GM19467 (cell line): ENCODE data around the gene TRIM41.
"Not testable (repeated sequence)": the region's sequence is repeated elsewhere in the genome, so short reads cannot be mapped to it uniquely, and the experiment has no call there.

Experiments
- ATAC-seq: cut with Tn5 transposase; IDR thresholded peaks from one replicate; pipeline ENCODE4 v1.9.1; 2021; ENCODE audit warnings: mild to moderate bottlenecking, moderate library complexity; ENCODE audit not compliant: unreplicated experiment

The TRIM41 gene

GRCh38 chr5:181246276-181247049, 23.4 kb downstream of the TRIM41 start:
- ATAC-seq: peak; percentile 40

GRCh38 chr5:181248277-181248676, 25.2 kb downstream of the TRIM41 start:
- no peak for ATAC-seq

- ATAC-seq: no peak
These were observed 32.2 kb downstream of the TRIM41 start for GRCh38 chr5:181255276-181255675.

GRCh38 chr5:181255836-181256578, 32.9 kb downstream of the TRIM41 start:
- no peak for ATAC-seq

- no peak for ATAC-seq
These were observed 35.5 kb downstream of the TRIM41 start for GRCh38 chr5:181258576-181258975.

GRCh38 chr5:181259283-181259682, 36.2 kb downstream of the TRIM41 start:
- ATAC-seq: no peak

GRCh38 chr5:181259974-181260719, 37.1 kb downstream of the TRIM41 start:
- no peak for ATAC-seq

GRCh38 chr5:181260720-181261319, 37.7 kb downstream of the TRIM41 start, which contains the start of gene TRIM52:
TRIM52 (minus strand) TSS chr5:181261143; CDS start chr5:181260813, 330 bp downstream.
- ATAC-seq: peak; percentile 81

GRCh38 chr5:181261320-181262049, 38.4 kb downstream of the TRIM41 start:
- ATAC-seq: peak; percentile 49

GRCh38 chr5:181263633-181264032, 40.6 kb downstream of the TRIM41 start:
- ATAC-seq: no peak

- ATAC-seq: no peak
These were observed 42.1 kb downstream of the TRIM41 start for GRCh38 chr5:181265092-181265671.

- ATAC-seq: not testable (repeated sequence)
These were observed 44.3 kb downstream of the TRIM41 start for GRCh38 chr5:181267291-181267904.

GRCh38 chr5:181267907-181268306, 44.8 kb downstream of the TRIM41 start:
- ATAC-seq: not testable (repeated sequence)

GRCh38 chr5:181271081-181271480, 48.0 kb downstream of the TRIM41 start:
- ATAC-seq: no peak

GRCh38 chr5:181273433-181273744, 50.3 kb downstream of the TRIM41 start:
- not testable (repeated sequence) for ATAC-seq

- no peak for ATAC-seq
These were observed 57.2 kb downstream of the TRIM41 start for GRCh38 chr5:181280251-181280762.

GRCh38 chr5:181281077-181281983, 58.2 kb downstream of the TRIM41 start:
- ATAC-seq: no peak

GRCh38 chr5:181281984-181282316, 58.9 kb downstream of the TRIM41 start:
- ATAC-seq: no peak
